Measurements from ENCODE around the gene SLC35F3.

SLC35F3 gene

GRCh38 chr1:234213658-234214128, 309.2 kb downstream of the SLC35F3 start:
- H2AFZ ChIP-seq (ENCODE audit: low read length), result peak overlapping the region; percentile 37
- H2BK15ac ChIP-seq (ENCODE audit: low read length), result no peak overlapping the region
- H2BK12ac ChIP-seq (ENCODE audit: low read length), result no peak overlapping the region
- peak overlapping the region; percentile 82 for H3K9ac ChIP-seq (ENCODE audit: low read depth, low read length, poor library complexity)
- H3K27ac ChIP-seq (replicated peaks; ENCODE audit: low read length), result no peak overlapping the region
- H2BK5ac ChIP-seq (ENCODE audit: low read length), result no peak overlapping the region
- H3K9me3 ChIP-seq (replicated peaks in 1 of 2; ENCODE audit: control insufficient read depth in 2 of 2, insufficient read depth in 1 of 2, low read depth in 1 of 2, low read length in 2 of 2), result peaks cover 0 to 2% of the 10 kb centered on the region in 2 donors
- no peaks in the 10 kb centered on the region for H3K79me1 ChIP-seq (ENCODE audit: low read depth, low read length)
- H3K14ac ChIP-seq (ENCODE audit: low read length), result peak overlapping the region; percentile 96
- H3K27me3 ChIP-seq (ENCODE audit: control insufficient read depth in 3 of 3, insufficient read depth in 3 of 3, low read depth in 1 of 3, low read length in 3 of 3), result peaks cover 2 to 57% (median 33%) of the 10 kb centered on the region in 3 experiments
- H4K8ac ChIP-seq (ENCODE audit: low read depth, low read length), result no peak overlapping the region
- H2AK5ac ChIP-seq (ENCODE audit: low read depth, low read length), result no peak overlapping the region
- peak overlapping the region; percentile 84 for H3K4me2 ChIP-seq (ENCODE audit: insufficient read depth, low read length, poor library complexity, severe bottlenecking)
- no peak overlapping the region for H3K4ac ChIP-seq (ENCODE audit: low read length)
- H3K18ac ChIP-seq (ENCODE audit: low read length), result peak overlapping the region; percentile 85
- WGBS, 2 donors (ENCODE audit: extremely low coverage in 2 of 2, insufficient read length in 2 of 2, insufficient replicate concordance in 1 of 2), result no CpG with 5 or more reads among the region's 8 CpGs
- H3K4me1 ChIP-seq (ENCODE audit: control insufficient read depth in 2 of 2, insufficient read depth in 1 of 2, low read depth in 1 of 2, low read length in 2 of 2), result peaks cover 0 to 10% of the 10 kb centered on the region in 2 donors
- H3K23ac ChIP-seq (ENCODE audit: low read depth, low read length, poor library complexity), result peak overlapping the region; percentile 62
- no peaks in the 10 kb centered on the region for H3K36me3 ChIP-seq (replicated peaks in 1 of 2; ENCODE audit: control insufficient read depth in 2 of 2, insufficient read depth in 2 of 2, low read length in 2 of 2)
- DNase-seq (ENCODE audit: low spot score), result no peak
- peak overlapping the region in 1 of 2 donors; percentile 79 for H3K4me3 ChIP-seq (ENCODE audit: low read length in 2 of 2)
- no peak overlapping the region for H4K91ac ChIP-seq (ENCODE audit: low read depth, low read length, poor library complexity)
- no peak overlapping the region for H2BK120ac ChIP-seq (ENCODE audit: low read depth, low read length)

DNA sequence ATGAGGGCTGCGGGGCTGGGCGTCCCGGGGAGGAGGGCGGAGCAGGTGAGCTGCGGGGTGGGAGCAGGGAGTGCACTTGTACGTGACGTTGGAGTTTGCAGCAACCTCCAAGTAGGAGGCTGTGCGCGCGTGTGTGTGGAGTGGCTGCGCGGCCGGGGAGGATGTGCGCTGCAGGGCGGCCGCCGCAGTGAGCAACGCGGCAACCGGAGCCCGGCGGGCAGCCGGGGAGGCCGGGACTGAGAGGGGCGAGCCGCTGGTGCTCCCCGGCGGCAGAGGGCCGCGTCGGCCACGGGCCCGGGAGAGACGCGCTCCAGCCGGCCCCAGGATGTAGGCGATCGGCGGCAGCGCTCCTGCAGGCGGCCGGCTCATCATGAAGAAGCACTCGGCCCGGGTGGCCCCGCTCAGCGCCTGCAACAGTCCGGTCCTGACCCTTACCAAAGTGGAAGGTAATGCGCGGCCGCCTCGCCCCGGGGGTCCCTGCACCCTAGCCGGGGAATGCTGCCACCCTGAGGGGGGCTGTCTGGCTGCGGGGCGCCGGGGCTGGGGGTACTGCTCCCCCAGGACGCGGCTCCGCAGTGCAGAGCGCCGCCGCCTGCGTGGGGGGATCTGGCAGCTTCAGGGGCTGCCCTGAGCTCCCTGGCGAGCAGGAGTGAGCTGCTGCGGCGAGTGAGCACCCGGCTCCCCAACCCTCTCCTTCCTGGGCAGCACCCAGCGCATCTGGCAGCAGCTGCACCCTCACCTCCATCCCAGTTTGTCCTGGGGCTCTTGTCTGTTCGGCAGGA, 309.8 kb downstream of the SLC35F3 start:
- Histone ChIP-seq H3K4me3 (ENCODE audit: low read length in 2 of 2) (peak overlapping the region in 1 of 2 donors; percentile 79), H2BK120ac (ENCODE audit: low read depth, low read length) (no peak overlapping the region), H3K27me3 (ENCODE audit: control insufficient read depth in 3 of 3, insufficient read depth in 3 of 3, low read depth in 1 of 3, low read length in 3 of 3) (peaks cover 2 to 57% (median 33%) of the 10 kb centered on the region in 3 experiments), H2AFZ (ENCODE audit: low read length) (peak overlapping the region; percentile 37), H3K14ac (ENCODE audit: low read length) (peak overlapping the region; percentile 96), H3K36me3 (replicated peaks in 1 of 2; ENCODE audit: control insufficient read depth in 2 of 2, insufficient read depth in 2 of 2, low read length in 2 of 2) (no peaks in the 10 kb centered on the region), H3K23ac (ENCODE audit: low read depth, low read length, poor library complexity) (peak overlapping the region; percentile 62), H2BK15ac (ENCODE audit: low read length) (no peak overlapping the region), H3K27ac (replicated peaks; ENCODE audit: low read length) (no peak overlapping the region), H2BK5ac (ENCODE audit: low read length) (no peak overlapping the region), H3K18ac (ENCODE audit: low read length) (peak overlapping the region; percentile 85), H3K4ac (ENCODE audit: low read length) (no peak overlapping the region), H3K4me1 (ENCODE audit: control insufficient read depth in 2 of 2, insufficient read depth in 1 of 2, low read depth in 1 of 2, low read length in 2 of 2) (peaks cover 0 to 10% of the 10 kb centered on the region in 2 donors), H3K4me2 (ENCODE audit: insufficient read depth, low read length, poor library complexity, severe bottlenecking) (peak overlapping the region; percentile 84), H3K79me1 (ENCODE audit: low read depth, low read length) (no peaks in the 10 kb centered on the region), H4K91ac (ENCODE audit: low read depth, low read length, poor library complexity) (no peak overlapping the region), H4K8ac (ENCODE audit: low read depth, low read length) (no peak overlapping the region), H3K9ac (ENCODE audit: low read depth, low read length, poor library complexity) (peak overlapping the region; percentile 82), H2BK12ac (ENCODE audit: low read length) (no peak overlapping the region), H3K9me3 (replicated peaks in 1 of 2; ENCODE audit: control insufficient read depth in 2 of 2, insufficient read depth in 1 of 2, low read depth in 1 of 2, low read length in 2 of 2) (peaks cover 0 to 2% of the 10 kb centered on the region in 2 donors), H2AK5ac (ENCODE audit: low read depth, low read length) (no peak overlapping the region)
- peak; percentile 23 for DNase-seq (ENCODE audit: low spot score)
- WGBS, 2 donors (ENCODE audit: extremely low coverage in 2 of 2, insufficient read length in 2 of 2, insufficient replicate concordance in 1 of 2), result no CpG with 5 or more reads among the region's 69 CpGs

DNA sequence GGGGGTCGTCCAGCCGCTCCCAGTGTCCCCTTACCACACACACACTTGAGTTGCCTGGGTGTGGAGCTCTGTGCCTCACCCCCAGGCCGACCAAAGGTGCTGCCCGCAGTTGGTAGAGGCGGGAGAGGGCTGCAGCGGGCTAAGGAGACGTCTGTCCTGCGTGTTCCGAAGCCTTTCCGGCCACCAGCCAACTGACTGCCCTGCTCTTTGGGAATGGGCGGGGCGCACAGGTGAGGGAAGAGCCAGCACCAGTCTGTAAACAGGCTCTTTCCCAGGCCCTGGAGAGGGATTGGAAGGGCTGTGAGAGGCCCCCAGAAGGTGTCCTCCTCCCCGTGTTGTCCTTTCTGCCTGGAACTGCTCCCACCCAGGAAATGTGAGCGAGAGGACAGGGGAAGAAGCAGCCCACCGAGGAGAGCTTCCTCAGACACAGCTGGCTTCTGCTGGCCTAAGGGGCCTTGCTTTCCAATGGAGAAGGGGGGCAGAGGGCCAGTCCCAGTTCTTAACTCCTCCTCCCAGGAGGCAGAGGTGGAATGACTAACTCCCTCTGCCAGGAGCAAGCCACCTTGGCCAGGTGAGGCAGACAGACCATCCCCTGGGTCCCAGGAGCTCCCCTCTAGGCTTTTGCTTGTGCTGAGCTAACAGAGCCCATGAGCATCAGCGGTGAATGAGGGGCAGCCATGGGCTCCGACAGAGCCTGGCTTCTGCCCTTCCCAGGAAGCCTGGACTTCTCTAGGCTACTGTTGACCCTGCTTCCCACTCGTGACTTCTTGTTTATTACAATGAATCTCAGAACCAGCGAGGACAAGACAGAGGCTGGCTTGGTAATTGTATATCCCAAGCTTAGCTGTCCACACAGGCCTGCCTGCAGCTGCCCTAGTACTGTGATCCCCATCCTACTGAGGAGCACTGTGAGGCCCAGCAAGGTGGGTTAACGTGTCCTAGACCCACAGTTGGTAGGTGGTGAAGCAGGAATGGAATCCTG, 310.7 kb downstream of the SLC35F3 start:
- no peak overlapping the region for H2BK120ac ChIP-seq (ENCODE audit: low read depth, low read length)
- H2AFZ ChIP-seq (ENCODE audit: low read length), result no peak overlapping the region
- no peak overlapping the region for H3K27ac ChIP-seq (replicated peaks; ENCODE audit: low read length)
- peaks cover 2 to 64% (median 33%) of the 10 kb centered on the region in 3 experiments for H3K27me3 ChIP-seq (ENCODE audit: control insufficient read depth in 3 of 3, insufficient read depth in 3 of 3, low read depth in 1 of 3, low read length in 3 of 3)
- no peak overlapping the region for H3K4ac ChIP-seq (ENCODE audit: low read length)
- peak overlapping the region; percentile 26 for H3K9ac ChIP-seq (ENCODE audit: low read depth, low read length, poor library complexity)
- peak overlapping the region; percentile 62 for H3K23ac ChIP-seq (ENCODE audit: low read depth, low read length, poor library complexity)
- H3K4me3 ChIP-seq (ENCODE audit: low read length in 2 of 2), result peak overlapping the region in 1 of 2 donors; percentile 79
- no peak for DNase-seq (ENCODE audit: low spot score)
- H2BK15ac ChIP-seq (ENCODE audit: low read length), result no peak overlapping the region
- H4K8ac ChIP-seq (ENCODE audit: low read depth, low read length), result no peak overlapping the region
- no peaks in the 10 kb centered on the region for H3K36me3 ChIP-seq (replicated peaks in 1 of 2; ENCODE audit: control insufficient read depth in 2 of 2, insufficient read depth in 2 of 2, low read length in 2 of 2)
- WGBS, 2 donors (ENCODE audit: extremely low coverage in 2 of 2, insufficient read length in 2 of 2, insufficient replicate concordance in 1 of 2), result no CpG with 5 or more reads among the region's 20 CpGs
- H2BK12ac ChIP-seq (ENCODE audit: low read length), result no peak overlapping the region
- H2BK5ac ChIP-seq (ENCODE audit: low read length), result no peak overlapping the region
- peaks cover 0 to 2% of the 10 kb centered on the region in 2 donors for H3K9me3 ChIP-seq (replicated peaks in 1 of 2; ENCODE audit: control insufficient read depth in 2 of 2, insufficient read depth in 1 of 2, low read depth in 1 of 2, low read length in 2 of 2)
- H3K18ac ChIP-seq (ENCODE audit: low read length), result peak overlapping the region; percentile 85
- peak overlapping the region; percentile 96 for H3K14ac ChIP-seq (ENCODE audit: low read length)
- no peaks in the 10 kb centered on the region for H3K79me1 ChIP-seq (ENCODE audit: low read depth, low read length)
- peaks cover 0 to 10% of the 10 kb centered on the region in 2 donors for H3K4me1 ChIP-seq (ENCODE audit: control insufficient read depth in 2 of 2, insufficient read depth in 1 of 2, low read depth in 1 of 2, low read length in 2 of 2)
- peak overlapping the region; percentile 84 for H3K4me2 ChIP-seq (ENCODE audit: insufficient read depth, low read length, poor library complexity, severe bottlenecking)
- no peak overlapping the region for H4K91ac ChIP-seq (ENCODE audit: low read depth, low read length, poor library complexity)
- no peak overlapping the region for H2AK5ac ChIP-seq (ENCODE audit: low read depth, low read length)

Measured in neuronal stem cell (in vitro differentiated cells).